Epithelial cell of proximal tubule (primary cell): ENCODE results near the gene LRRK1. TPM values are rescaled to one million over a fixed set of nuclear protein-coding genes. Genes with fewer than 3 reads are reported as not detected.

Source experiments
- DNase-seq: peaks from one replicate; pipeline ENCODE4 v3.0.0-alpha.2; 2011; ENCODE audit warnings: low read depth
- H3K4me3 ChIP-seq: 2 replicates; pipeline ENCODE4 v1.5.1; 2011; ENCODE audit warnings: low read depth, mild to moderate bottlenecking, low read length
- CTCF ChIP-seq: conservative IDR thresholded peaks from 2 replicates; pipeline ENCODE4 v1.5.1; 2012; ENCODE audit warnings: low read depth, mild to moderate bottlenecking, low read length
- total RNA-seq: library from RNA; depleted of rRNA; stranded (reverse); fragments of >200 nt; gene quantifications from 2 replicates; pipeline ENCODE4 v1.2.3, GENCODE V29; 2015

Gene LRRK1
- total RNA-seq, 1 donor from 2014 or later, result 8.1 TPM

GRCh38 chr15:101059381-101060341, 140.5 kb downstream of the LRRK1 start:
- no peak for DNase-seq
- no peak overlapping the region for H3K4me3 ChIP-seq
- TF ChIP-seq CTCF, result no peak

GRCh38 chr15:101060576-101061551, 141.7 kb downstream of the LRRK1 start:
- no peak overlapping the region for H3K4me3 ChIP-seq
- DNase-seq, result no peak
- TF ChIP-seq CTCF, result no peak

GRCh38 chr15:101062063-101062462, 142.9 kb downstream of the LRRK1 start:
- H3K4me3 ChIP-seq, result no peak overlapping the region
- TF ChIP-seq CTCF, result no peak
- DNase-seq, result no peak

- TF ChIP-seq CTCF, result no peak
- no peak overlapping the region for H3K4me3 ChIP-seq
These were observed 143.5 kb downstream of the LRRK1 start for GRCh38 chr15:101062471-101063171.

GRCh38 chr15:101063212-101063611, 144.1 kb downstream of the LRRK1 start:
- no peak for TF ChIP-seq CTCF
- no peak overlapping the region for H3K4me3 ChIP-seq
- DNase-seq, result no peak

More at GRCh38 chr15:101062471-101063171, 143.5 kb downstream of the LRRK1 start:
- no peak for DNase-seq
